ENCODE data around the gene ADAMTSL5. TPM values are rescaled to one million over a fixed set of nuclear protein-coding genes. Genes with fewer than 3 reads are reported as not detected.

Gene ADAMTSL5
- total RNA-seq, 2 experiments from 2014 or later: 0.34 TPM; not detected in 1

DNA sequence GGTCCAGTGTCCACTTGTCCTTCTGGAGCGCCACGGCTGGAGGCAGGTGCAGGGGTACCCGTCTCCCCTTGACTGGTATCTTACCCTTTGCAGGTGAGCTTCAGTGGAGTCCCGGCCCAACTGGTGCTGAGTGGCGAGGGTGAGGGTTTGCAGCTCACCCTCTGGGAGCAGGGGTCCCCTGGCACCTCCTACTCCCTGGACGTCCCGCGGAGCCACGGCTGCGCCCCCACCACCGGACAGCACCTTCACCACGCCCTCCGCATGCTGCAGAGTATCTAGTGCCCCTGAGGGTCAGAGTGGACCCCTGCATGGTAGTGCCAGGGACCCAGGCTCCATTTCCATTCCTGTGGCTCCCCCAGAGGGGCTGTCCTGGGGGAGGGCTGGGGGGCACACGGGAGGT is 22.2 kb upstream of the ADAMTSL5 start:
- ChIA-PET CTCF (ENCODE audit: unreplicated experiment) (no interaction called here), POLR2A (no interaction called here)
- TF ChIP-seq EZH2phosphoT487 (IDR thresholded peaks at IDR 0.05; ENCODE audit: borderline replicate concordance, low read depth, low read length) (no peak), CTCF (conservative IDR thresholded peaks at IDR 0.05; ENCODE audit: low read length) (no peak)
- no peaks in the 10 kb centered on the region for H4K20me1 ChIP-seq (ENCODE audit: insufficient read depth, low read length)
- no peak overlapping the region for H2AFZ ChIP-seq (ENCODE audit: low read length)
- H3K4me3 ChIP-seq (ENCODE audit: low read depth, low read length, poor library complexity, severe bottlenecking): no peak overlapping the region
- no peak for DNase-seq (ENCODE audit: low spot score)
- BruUV-seq (replicated peaks): no TSS peak
- H3K4me1 ChIP-seq (ENCODE audit: insufficient read depth, low read length, poor library complexity, severe bottlenecking): no peaks in the 10 kb centered on the region
- H3K4me2 ChIP-seq (ENCODE audit: low read length): no peak overlapping the region
- no peaks in the 10 kb centered on the region for H3K9me2 ChIP-seq (ENCODE audit: insufficient read depth, low read length)
- no peaks in the 10 kb centered on the region for H3K9me3 ChIP-seq (ENCODE audit: low read length)
- intact Hi-C loops (cut with micrococcal nuclease; ENCODE audit: unreplicated experiment): no loop called here
- H3K79me2 ChIP-seq (ENCODE audit: insufficient read depth, low read depth, low read length): no peaks in the 10 kb centered on the region
- H3K36me3 ChIP-seq (ENCODE audit: insufficient read depth, low read length): no peaks in the 10 kb centered on the region
- no peak overlapping the region for H3K27ac ChIP-seq (ENCODE audit: low read depth, low read length, poor library complexity, severe bottlenecking)

- H3K79me2 ChIP-seq (ENCODE audit: insufficient read depth, low read depth, low read length): no peaks in the 10 kb centered on the region
- CTCF ChIA-PET (ENCODE audit: unreplicated experiment): interaction anchor here (0.6 kb wide), 1 partner anchor 60 kb away, joined by 4 read pairs; no protein-coding TSS in a partner anchor
- intact Hi-C loops (cut with micrococcal nuclease; ENCODE audit: unreplicated experiment): no loop called here
- no TSS peak for BruUV-seq (replicated peaks)
- H3K9me2 ChIP-seq (ENCODE audit: insufficient read depth, low read length): no peaks in the 10 kb centered on the region
- POLR2A ChIA-PET: no interaction called here
- H3K4me1 ChIP-seq (ENCODE audit: insufficient read depth, low read length, poor library complexity, severe bottlenecking): no peaks in the 10 kb centered on the region
- H2AFZ ChIP-seq (ENCODE audit: low read length): no peak overlapping the region
- no peaks in the 10 kb centered on the region for H4K20me1 ChIP-seq (ENCODE audit: insufficient read depth, low read length)
- TF ChIP-seq EZH2phosphoT487 (IDR thresholded peaks at IDR 0.05; ENCODE audit: borderline replicate concordance, low read depth, low read length) (no peak), CTCF (conservative IDR thresholded peaks at IDR 0.05; ENCODE audit: low read length) (no peak)
- H3K36me3 ChIP-seq (ENCODE audit: insufficient read depth, low read length): no peaks in the 10 kb centered on the region
- H3K27ac ChIP-seq (ENCODE audit: low read depth, low read length, poor library complexity, severe bottlenecking): no peak overlapping the region
- no peak overlapping the region for H3K4me2 ChIP-seq (ENCODE audit: low read length)
- DNase-seq (ENCODE audit: low spot score): no peak
- H3K4me3 ChIP-seq (ENCODE audit: low read depth, low read length, poor library complexity, severe bottlenecking): no peak overlapping the region
- no peaks in the 10 kb centered on the region for H3K9me3 ChIP-seq (ENCODE audit: low read length)
Measured at GRCh38 chr19:1533510-1534150, 20.8 kb upstream of the ADAMTSL5 start.

- no peak overlapping the region for H3K27ac ChIP-seq (ENCODE audit: low read depth, low read length, poor library complexity, severe bottlenecking)
- H3K4me1 ChIP-seq (ENCODE audit: insufficient read depth, low read length, poor library complexity, severe bottlenecking): no peaks in the 10 kb centered on the region
- H3K79me2 ChIP-seq (ENCODE audit: insufficient read depth, low read depth, low read length): no peaks in the 10 kb centered on the region
- no peaks in the 10 kb centered on the region for H3K9me2 ChIP-seq (ENCODE audit: insufficient read depth, low read length)
- BruUV-seq (replicated peaks): no TSS peak
- POLR2A ChIA-PET: no interaction called here
- intact Hi-C loops (cut with micrococcal nuclease; ENCODE audit: unreplicated experiment): no loop called here
- DNase-seq (ENCODE audit: low spot score): no peak
- CTCF ChIA-PET (ENCODE audit: unreplicated experiment): no interaction called here
- TF ChIP-seq CTCF (conservative IDR thresholded peaks at IDR 0.05; ENCODE audit: low read length): no peak
- TF ChIP-seq EZH2phosphoT487 (IDR thresholded peaks at IDR 0.05; ENCODE audit: borderline replicate concordance, low read depth, low read length): no peak
- no peaks in the 10 kb centered on the region for H3K36me3 ChIP-seq (ENCODE audit: insufficient read depth, low read length)
- no peak overlapping the region for H2AFZ ChIP-seq (ENCODE audit: low read length)
- no peak overlapping the region for H3K4me3 ChIP-seq (ENCODE audit: low read depth, low read length, poor library complexity, severe bottlenecking)
- no peaks in the 10 kb centered on the region for H4K20me1 ChIP-seq (ENCODE audit: insufficient read depth, low read length)
- H3K4me2 ChIP-seq (ENCODE audit: low read length): no peak overlapping the region
- H3K9me3 ChIP-seq (ENCODE audit: low read length): no peaks in the 10 kb centered on the region
Measured at GRCh38 chr19:1532003-1532402, 19.2 kb upstream of the ADAMTSL5 start.
